CD8-positive, alpha-beta memory T cell (primary cell): ENCODE results near the gene TBC1D22A. TPM values are rescaled to one million over a fixed set of nuclear protein-coding genes. Genes with fewer than 3 reads are reported as not detected.
"Not testable (repeated sequence)": the region's sequence is repeated elsewhere in the genome, so short reads cannot be mapped to it uniquely, and the experiment has no call there.

Source experiments
- CTCF ChIA-PET: fragments of 350-600 bp; sonication (Branson Sonifier 250); formaldehyde crosslinking; loops from one replicate; lab custom pipeline; 2021; ENCODE audit warnings: antibody characterized with exemption; lab: Charles Lee
- POLR2A ChIA-PET: fragments of 350-600 bp; sonication (Branson Sonifier 250); formaldehyde crosslinking; loops from one replicate; lab custom pipeline; 2021; ENCODE audit warnings: antibody characterized with exemption; lab: Charles Lee
- DNase-seq, 5 donors: peaks; one replicate each; pipeline versions ENCODE4 v3.0.0 to v3.0.0-alpha.2; 2020 to 2022; ENCODE audit warnings: mixed read lengths in 1 of 5
- H3K27ac ChIP-seq: one replicate; pipeline ENCODE4 v1.7.0; 2013; ENCODE audit warnings: low read depth, mild to moderate bottlenecking, low read length, moderate library complexity
- H3K27me3 ChIP-seq: 2 replicates; pipeline ENCODE4 v1.7.0; 2013; ENCODE audit warnings: low read length, mild to moderate bottlenecking; ENCODE audit not compliant: insufficient read depth, poor library complexity, severe bottlenecking
- H3K36me3 ChIP-seq: 2 replicates; pipeline ENCODE4 v1.7.0; 2013; ENCODE audit warnings: mild to moderate bottlenecking, low read length, moderate library complexity; ENCODE audit not compliant: insufficient read depth
- H3K4me1 ChIP-seq: 2 replicates; pipeline ENCODE4 v1.7.0; 2013; ENCODE audit warnings: mild to moderate bottlenecking, low read length, moderate library complexity; ENCODE audit not compliant: insufficient read depth
- H3K4me3 ChIP-seq: 2 replicates; pipeline ENCODE4 v1.7.0; 2013; ENCODE audit warnings: mild to moderate bottlenecking, low read length
- H3K9me3 ChIP-seq: 2 replicates; pipeline ENCODE4 v1.7.0; 2013; ENCODE audit warnings: mild to moderate bottlenecking, low read length
- H3K27ac Mint-ChIP-seq, 8 donors: one replicate each; pipeline ENCODE4 v1.8.0; 2020 to 2021; ENCODE audit warnings: mixed read lengths in 8 of 8, mild to moderate bottlenecking in 6 of 8, inconsistent platforms in 3 of 8, moderate library complexity in 3 of 8
- H3K27me3 Mint-ChIP-seq, 2 donors: one replicate each; pipeline ENCODE4 v1.8.0; 2020 to 2021; ENCODE audit warnings: mixed read lengths in 2 of 2, mild to moderate bottlenecking in 1 of 2, moderate library complexity in 1 of 2
- H3K36me3 Mint-ChIP-seq, 3 donors: one replicate each; pipeline ENCODE4 v1.8.0; 2020 to 2021; ENCODE audit warnings: mixed read lengths in 3 of 3, inconsistent platforms in 1 of 3, mild to moderate bottlenecking in 1 of 3
- H3K4me1 Mint-ChIP-seq, 3 donors: one replicate each; pipeline ENCODE4 v1.8.0; 2020 to 2021; ENCODE audit warnings: mixed read lengths in 3 of 3, inconsistent platforms in 1 of 3, mild to moderate bottlenecking in 1 of 3
- H3K4me3 Mint-ChIP-seq, 7 donors: one replicate each; pipeline ENCODE4 v1.8.0; 2020 to 2021; ENCODE audit warnings: mixed read lengths in 7 of 7, mild to moderate bottlenecking in 6 of 7, moderate library complexity in 4 of 7, inconsistent platforms in 2 of 7
- H3K9me3 Mint-ChIP-seq, 5 donors: one replicate each; pipeline ENCODE4 v1.8.0; 2020 to 2022; ENCODE audit warnings: mixed read lengths in 5 of 5, mild to moderate bottlenecking in 3 of 5, moderate library complexity in 2 of 5, inconsistent platforms in 1 of 5
- polyA plus RNA-seq: library from polyadenylated mRNA; unstranded; fragments of 300-500 nt; fragmentation: Illumina TruSeq; gene quantifications from one replicate; pipeline ENCODE4 v1.2.3, GENCODE V29; 2021
- total RNA-seq, 2 experiments: library from RNA; stranded (reverse); gene quantifications; one replicate each; pipeline ENCODE4 v1.2.3, GENCODE V29; 2021

TBC1D22A gene
- total and polyA plus RNA-seq, 3 experiments from 2014 or later: 26.6 to 34.8 (median 34.0) TPM

DNA sequence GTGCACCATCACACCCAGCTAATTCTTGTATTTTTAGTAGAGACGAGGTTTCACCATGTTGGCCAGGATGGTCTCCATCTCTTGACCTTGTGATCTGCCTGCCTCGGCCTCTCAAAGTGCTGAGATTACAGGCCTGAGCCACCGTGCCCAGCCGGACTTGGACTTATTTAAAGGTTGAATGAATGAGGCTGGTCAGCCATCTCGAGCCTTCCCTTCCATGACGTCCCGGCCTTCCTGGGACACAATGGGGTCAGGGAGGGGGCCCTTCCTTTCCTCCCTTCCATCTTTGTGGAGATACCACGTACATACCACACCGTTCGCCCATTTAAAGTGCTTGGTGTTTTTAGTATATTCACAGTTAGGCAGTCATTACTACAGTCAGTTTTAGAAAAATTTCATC, 19.8 kb downstream of the TBC1D22A start:
- Mint-ChIP-seq H3K27ac (peak overlapping the region in 2 of 8 donors; percentile 57 to 65), H3K4me1 (peaks cover 30 to 84% (median 72%) of the 10 kb centered on the region in 3 donors), H3K36me3 (peaks cover 0 to 30% (median 2%) of the 10 kb centered on the region in 3 donors)
- H3K9me3 ChIP-seq, DNase-seq, POLR2A ChIA-PET, H3K27me3 Mint-ChIP-seq, H3K9me3 Mint-ChIP-seq, H3K36me3 ChIP-seq, CTCF ChIA-PET, H3K27me3 ChIP-seq, H3K4me3 Mint-ChIP-seq, H3K4me3 ChIP-seq, H3K27ac ChIP-seq: not testable (repeated sequence)
- H3K4me1 ChIP-seq: peaks cover 13% of the 10 kb centered on the region

DNA sequence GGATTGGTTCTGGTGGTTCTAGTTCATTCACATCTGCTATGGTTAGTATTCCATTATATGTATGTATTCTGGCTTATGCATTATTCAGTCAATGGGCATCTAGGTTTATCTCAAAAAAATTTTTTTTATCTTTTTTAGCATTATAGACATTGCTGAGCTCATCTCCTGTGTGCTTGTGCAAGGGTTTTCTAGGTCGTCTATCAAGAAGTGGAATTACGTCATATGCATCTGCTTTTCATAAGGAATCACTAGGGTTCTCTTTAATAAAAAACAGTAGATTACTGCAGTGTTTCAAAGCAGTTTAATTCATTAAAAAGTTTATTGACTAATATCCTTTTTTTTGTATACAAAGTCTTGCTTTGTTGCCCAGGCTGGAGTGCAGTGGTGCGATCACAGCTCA, 21.3 kb downstream of the TBC1D22A start:
- POLR2A ChIA-PET: no interaction called here
- H3K27ac ChIP-seq: no peak overlapping the region
- Mint-ChIP-seq H3K9me3 (no peaks in the 10 kb centered on the region), H3K4me1 (peaks cover 31 to 84% (median 72%) of the 10 kb centered on the region in 3 donors), H3K27ac (peak overlapping the region in 3 of 8 donors; percentile 31 to 71 (median 56)), H3K4me3 (no peak overlapping the region), H3K36me3 (peaks cover 0 to 30% (median 7%) of the 10 kb centered on the region in 3 donors), H3K27me3 (no peaks in the 10 kb centered on the region)
- no peaks in the 10 kb centered on the region for H3K36me3 ChIP-seq
- no peak overlapping the region for H3K4me3 ChIP-seq
- no peak for DNase-seq
- no peaks in the 10 kb centered on the region for H3K27me3 ChIP-seq
- CTCF ChIA-PET: interaction anchor here (1.1 kb wide), 1 partner anchor 20 kb away, joined by 3 read pairs; no protein-coding TSS in a partner anchor
- H3K4me1 ChIP-seq: peaks cover 10% of the 10 kb centered on the region
- no peaks in the 10 kb centered on the region for H3K9me3 ChIP-seq

DNA sequence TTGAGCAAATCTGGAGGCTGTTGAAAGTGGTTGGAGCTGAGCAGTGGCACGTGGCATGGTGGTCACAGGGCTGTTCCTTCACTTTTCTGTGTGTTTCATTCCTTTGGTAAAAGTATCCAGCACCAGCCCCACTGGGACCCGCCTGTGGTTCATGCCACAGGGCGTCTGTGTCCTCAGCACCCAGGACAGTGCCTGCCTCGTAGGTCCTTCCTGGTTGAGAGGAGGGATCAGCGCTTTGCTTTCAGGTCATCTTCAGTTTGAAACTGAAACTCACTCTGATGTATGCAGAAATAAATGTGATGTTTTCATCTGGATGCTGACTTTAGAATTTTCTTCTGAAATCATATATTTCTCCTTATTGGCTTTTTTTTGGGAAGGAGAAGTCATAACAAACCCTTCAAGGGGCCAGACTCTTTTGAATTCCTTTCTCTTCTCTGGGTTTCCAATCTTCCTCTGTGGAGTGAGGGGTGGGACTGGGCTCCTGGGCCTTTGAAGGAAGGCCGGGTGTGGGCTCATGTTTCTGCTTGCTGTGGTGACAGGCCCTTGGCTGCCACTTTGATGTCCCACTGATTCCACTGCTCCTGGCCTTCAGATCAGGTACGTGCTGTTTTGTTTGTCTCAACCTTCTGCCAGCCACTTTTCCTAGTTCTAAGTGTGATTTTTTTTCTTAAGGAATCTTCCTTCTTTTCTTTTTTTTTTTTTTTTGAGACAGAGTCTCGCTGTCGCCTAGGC, 26.2 kb downstream of the TBC1D22A start:
- no peaks in the 10 kb centered on the region for H3K27me3 ChIP-seq
- Mint-ChIP-seq H3K4me3 (peak overlapping the region in 5 of 7 donors; percentile 28 to 59 (median 53)), H3K27me3 (no peaks in the 10 kb centered on the region), H3K9me3 (no peaks in the 10 kb centered on the region), H3K36me3 (peaks cover 0 to 26% (median 6%) of the 10 kb centered on the region in 3 donors), H3K4me1 (peaks cover 52 to 83% (median 69%) of the 10 kb centered on the region in 3 donors), H3K27ac (peak overlapping the region; percentile 83 to 100 (median 100))
- CTCF ChIA-PET: interaction anchor here (0.8 to 1.9 kb wide), 4 partner anchors 10 to 225 kb away, joined by 3 to 8 read pairs (median 4); no protein-coding TSS in a partner anchor
- peak in 1 of 5 donors; percentile 17 for DNase-seq
- H3K9me3 ChIP-seq: no peaks in the 10 kb centered on the region
- H3K4me3 ChIP-seq: no peak overlapping the region
- no peaks in the 10 kb centered on the region for H3K36me3 ChIP-seq
- H3K27ac ChIP-seq: no peak overlapping the region
- peaks cover 42% of the 10 kb centered on the region for H3K4me1 ChIP-seq
- POLR2A ChIA-PET: interaction anchor here (1.0 to 1.1 kb wide), 2 partner anchors 25 to 26 kb away, joined by 3 to 8 read pairs; no protein-coding TSS in a partner anchor

DNA sequence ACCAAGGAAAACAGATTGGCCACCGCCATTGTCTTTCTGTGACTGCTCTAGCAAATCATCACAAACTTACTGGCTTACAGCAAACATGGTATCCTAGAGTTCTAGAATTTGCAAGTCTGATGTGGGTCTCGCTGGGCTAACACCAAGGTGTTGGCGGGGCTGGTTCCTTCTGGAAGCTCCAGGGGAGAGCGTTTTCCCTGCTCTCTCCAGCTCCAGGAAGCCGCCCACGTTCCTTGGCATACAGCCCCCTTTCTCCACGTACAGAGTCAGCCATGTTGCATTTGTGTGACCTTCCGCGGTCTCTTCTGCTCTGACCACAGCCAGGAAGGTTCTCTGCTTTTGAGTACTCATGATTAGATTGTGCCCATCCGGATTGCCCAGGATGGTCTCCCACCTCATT, 27.5 kb downstream of the TBC1D22A start:
- Histone ChIP-seq H3K27me3 (no peaks in the 10 kb centered on the region), H3K4me1 (peaks cover 42% of the 10 kb centered on the region), H3K4me3 (no peak overlapping the region), H3K9me3 (no peaks in the 10 kb centered on the region), H3K36me3 (peaks cover 8% of the 10 kb centered on the region), H3K27ac (no peak overlapping the region)
- Mint-ChIP-seq H3K36me3 (peaks cover 0 to 37% (median 4%) of the 10 kb centered on the region in 3 donors), H3K27me3 (no peaks in the 10 kb centered on the region), H3K9me3 (no peaks in the 10 kb centered on the region), H3K27ac (peak overlapping the region; percentile 99 to 100 (median 100)), H3K4me1 (peaks cover 48 to 74% (median 60%) of the 10 kb centered on the region in 3 donors), H3K4me3 (peak overlapping the region in 3 of 7 donors; percentile 50 to 90 (median 88))
- ChIA-PET CTCF (interaction anchor here (1.1 to 5.7 kb wide), 3 partner anchors 14 to 28 kb away, joined by 3 to 38 read pairs (median 5); partner anchors contain the start of gene TBC1D22A), POLR2A (interaction anchor here (1.0 to 2.6 kb wide), 2 partner anchors 27 to 28 kb away, joined by 8 to 46 read pairs; partner anchors contain the start of gene TBC1D22A)
- no peak for DNase-seq

DNA sequence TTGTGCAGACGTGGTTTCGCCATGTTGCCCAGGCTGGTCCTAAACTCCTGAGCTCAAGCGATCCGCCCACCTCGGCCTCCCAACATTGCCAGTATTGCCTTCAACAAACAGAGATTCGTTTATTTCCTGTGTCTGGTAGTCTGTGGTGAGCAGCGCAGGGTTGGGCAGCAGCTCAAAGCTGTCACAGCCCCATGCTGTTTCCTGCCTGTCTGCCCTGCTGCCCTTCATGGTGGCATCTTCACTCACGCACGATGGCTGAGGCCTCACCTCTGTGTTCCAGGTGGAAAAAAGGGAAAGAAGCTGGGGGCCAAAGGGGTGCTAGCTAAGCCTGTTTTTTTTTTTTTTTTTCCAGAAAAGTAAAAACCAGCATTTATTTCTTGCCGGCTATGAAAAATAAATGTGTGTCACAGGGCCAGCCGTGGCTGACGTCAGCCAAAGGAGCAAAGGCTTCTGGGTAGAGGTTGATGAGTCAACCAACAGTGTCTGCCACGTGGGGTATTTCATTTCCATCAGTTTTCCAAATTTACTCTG, 28.8 kb downstream of the TBC1D22A start:
- H3K4me3 Mint-ChIP-seq: peak overlapping the region; percentile 81 to 90 (median 87)
- ChIA-PET CTCF (interaction anchor here (0.6 to 5.7 kb wide), 10 partner anchors 10 to 220 kb away, joined by 3 to 43 read pairs (median 3); partner anchors contain the start of gene TBC1D22A), POLR2A (interaction anchor here (0.6 to 2.6 kb wide), 3 partner anchors 29 to 495 kb away, joined by 3 to 46 read pairs (median 3); partner anchors contain the start of genes GTSE1 and TBC1D22A)
- peak overlapping the region; percentile 99 to 100 (median 100) for H3K27ac Mint-ChIP-seq
- peaks cover 46 to 65% (median 53%) of the 10 kb centered on the region in 3 donors for H3K4me1 Mint-ChIP-seq
- peak; percentile 76 to 92 (median 89) for DNase-seq
- H3K4me3 ChIP-seq: peak overlapping the region; percentile 33
- H3K27me3 Mint-ChIP-seq: no peaks in the 10 kb centered on the region
- no peaks in the 10 kb centered on the region for H3K27me3 ChIP-seq
- peak overlapping the region; percentile 96 for H3K27ac ChIP-seq
- H3K4me1 ChIP-seq: peaks cover 42% of the 10 kb centered on the region
- no peaks in the 10 kb centered on the region for H3K9me3 Mint-ChIP-seq
- peaks cover 0 to 49% (median 4%) of the 10 kb centered on the region in 3 donors for H3K36me3 Mint-ChIP-seq
- H3K36me3 ChIP-seq: peaks cover 8% of the 10 kb centered on the region
- H3K9me3 ChIP-seq: no peaks in the 10 kb centered on the region

DNA sequence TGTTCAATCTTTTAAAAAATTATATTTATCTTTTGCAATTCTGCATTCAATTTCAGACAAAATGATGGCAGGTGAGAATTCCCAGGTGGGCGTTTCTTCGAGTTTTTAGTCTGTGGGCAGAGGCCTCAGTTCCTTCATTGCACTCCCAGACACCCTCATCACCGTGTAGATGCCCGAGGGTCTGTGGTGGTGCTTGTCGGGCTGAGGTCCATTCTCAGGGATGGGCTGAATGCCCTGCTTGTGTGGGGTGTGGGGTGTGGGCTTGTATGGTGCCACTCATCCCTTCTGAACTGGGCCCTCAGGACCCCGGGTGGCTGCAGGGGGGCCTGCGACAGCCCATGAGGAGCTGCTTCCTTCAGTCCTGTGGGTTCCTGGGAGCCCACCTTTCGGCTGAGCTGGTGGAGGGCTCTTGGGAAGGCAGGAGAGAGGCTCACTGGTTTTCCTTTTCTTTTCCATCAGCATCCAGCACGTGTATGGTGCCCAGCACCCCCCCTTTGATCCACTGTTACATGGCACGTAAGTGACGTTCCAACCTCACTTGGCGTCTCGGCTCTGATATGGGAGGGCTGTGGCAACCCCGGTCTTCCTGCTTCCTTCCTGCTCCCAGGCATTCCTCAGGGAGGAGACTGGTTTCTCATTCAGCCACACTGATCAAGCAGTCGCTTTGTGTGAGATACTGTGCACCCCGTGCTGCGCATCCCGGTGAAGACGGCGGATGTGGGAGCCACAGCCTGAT, 29.8 kb downstream of the TBC1D22A start:
- Histone ChIP-seq H3K27me3 (no peaks in the 10 kb centered on the region), H3K4me3 (no peak overlapping the region), H3K27ac (peak overlapping the region; percentile 96), H3K36me3 (peaks cover 8% of the 10 kb centered on the region), H3K4me1 (peaks cover 42% of the 10 kb centered on the region), H3K9me3 (no peaks in the 10 kb centered on the region)
- H3K27ac Mint-ChIP-seq: peak overlapping the region; percentile 99 to 100 (median 100)
- peak overlapping the region in 5 of 7 donors; percentile 5 to 90 (median 87) for H3K4me3 Mint-ChIP-seq
- ChIA-PET POLR2A (interaction anchor here (2.6 kb wide), 1 partner anchor 30 kb away, joined by 46 read pairs; the partner anchor contains the start of gene TBC1D22A), CTCF (interaction anchor here (1.4 to 5.7 kb wide), 4 partner anchors 11 to 43 kb away, joined by 3 to 43 read pairs (median 21); partner anchors contain the start of gene TBC1D22A)
- no peaks in the 10 kb centered on the region for H3K9me3 Mint-ChIP-seq
- DNase-seq: no peak
- peaks cover 44 to 61% (median 48%) of the 10 kb centered on the region in 3 donors for H3K4me1 Mint-ChIP-seq
- no peaks in the 10 kb centered on the region for H3K27me3 Mint-ChIP-seq
- H3K36me3 Mint-ChIP-seq: peaks cover 0 to 53% (median 4%) of the 10 kb centered on the region in 3 donors

DNA sequence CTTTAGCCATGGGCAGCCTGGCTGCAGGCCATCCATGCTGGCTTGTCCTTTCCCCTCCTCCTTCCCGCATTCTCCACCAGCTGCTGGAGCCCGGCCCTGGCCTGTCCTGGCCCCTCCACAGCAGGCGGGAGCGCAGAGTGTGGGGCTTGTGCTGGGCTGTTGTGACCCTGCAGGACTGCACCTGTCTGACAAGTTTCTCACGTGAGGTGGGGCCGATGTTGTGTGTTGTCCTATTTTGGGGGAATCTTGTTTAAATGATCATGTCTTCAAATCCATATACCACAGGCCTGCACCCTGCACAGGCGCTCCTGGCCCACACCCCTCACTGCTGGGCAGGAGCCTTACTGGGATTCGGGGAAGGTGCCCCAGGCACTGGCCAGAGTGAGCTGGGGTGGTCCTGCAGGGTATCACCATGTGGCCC, 30.4 kb downstream of the TBC1D22A start:
- POLR2A ChIA-PET: interaction anchor here (2.6 kb wide), 1 partner anchor 31 kb away, joined by 46 read pairs; the partner anchor contains the start of gene TBC1D22A
- Histone ChIP-seq H3K4me3 (no peak overlapping the region), H3K36me3 (peaks cover 8% of the 10 kb centered on the region), H3K4me1 (peaks cover 42% of the 10 kb centered on the region), H3K27ac (no peak overlapping the region), H3K27me3 (no peaks in the 10 kb centered on the region), H3K9me3 (no peaks in the 10 kb centered on the region)
- H3K4me1 Mint-ChIP-seq: peaks cover 40 to 60% (median 43%) of the 10 kb centered on the region in 3 donors
- CTCF ChIA-PET: interaction anchor here (1.5 to 5.7 kb wide), 4 partner anchors 10 to 230 kb away, joined by 4 to 43 read pairs (median 22); partner anchors contain the start of gene TBC1D22A
- H3K4me3 Mint-ChIP-seq: no peak overlapping the region
- peak overlapping the region; percentile 67 to 100 (median 100) for H3K27ac Mint-ChIP-seq
- DNase-seq: no peak
- H3K9me3 Mint-ChIP-seq: no peaks in the 10 kb centered on the region
- H3K27me3 Mint-ChIP-seq: no peaks in the 10 kb centered on the region
- peaks cover 0 to 55% (median 0%) of the 10 kb centered on the region in 3 donors for H3K36me3 Mint-ChIP-seq
